ENCODE results near the gene TRMO. TPM values are rescaled to one million over a fixed set of nuclear protein-coding genes. Genes with fewer than 3 reads are reported as not detected.

The TRMO gene
- total and polyA plus RNA-seq, 9 of the 15 experiments (the other 6 are each of a cell fraction or from before 2014, with no cell fraction given): 5.6 to 22.4 (median 16.2) TPM

GRCh38 chr9:97959585-97959984, 37.3 kb upstream of the TRMO start (continued):
- no peak for TF ChIP-seq ATF2 (CRISPR knock-in tag; IDR thresholded peaks at IDR 0.05)
- no peak for TF ChIP-seq CBX5 (IDR thresholded peaks at IDR 0.05; ENCODE audit: borderline replicate concordance, low read depth)
- no peak for TF ChIP-seq EZH2 (IDR thresholded peaks at IDR 0.05; ENCODE audit: borderline replicate concordance, low read depth, low read length)
- TF ChIP-seq KLF6 (CRISPR knock-in tag; IDR thresholded peaks at IDR 0.05; ENCODE audit: borderline replicate concordance): 0 out of 2 replicates have a peak, but pooled peaks have one; percentile 47
- TF ChIP-seq TRIM24 (IDR thresholded peaks at IDR 0.05): no peak
- TF ChIP-seq ARID4B (CRISPR knock-in tag; IDR thresholded peaks at IDR 0.05): no peak
- TF ChIP-seq ATF4 (CRISPR knock-in tag; IDR thresholded peaks at IDR 0.05): no peak
- peak; percentile 72 for TF ChIP-seq PTTG1 (tag; IDR thresholded peaks at IDR 0.05; ENCODE audit: low read depth)
- no peak for TF ChIP-seq TAF15 (IDR thresholded peaks at IDR 0.05; ENCODE audit: low read depth, low read length)
- TF ChIP-seq SP2 (IDR thresholded peaks at IDR 0.05; ENCODE audit: extremely low read depth, low read depth, low read length, poor library complexity, severe bottlenecking): no peak
- no peak for TF ChIP-seq HMGN3 (IDR thresholded peaks at IDR 0.05; ENCODE audit: borderline replicate concordance, extremely low read depth, insufficient read length, low read depth, low read length)
- no peak for TF ChIP-seq THRA (IDR thresholded peaks at IDR 0.05)
- no peak for TF ChIP-seq ZNF444 (CRISPR knock-in tag; IDR thresholded peaks at IDR 0.05)
- no peak for TF ChIP-seq ZNF124 (CRISPR knock-in tag; IDR thresholded peaks at IDR 0.05)
- TF ChIP-seq SMAD2 (IDR thresholded peaks at IDR 0.05; ENCODE audit: low read depth, low read length): no peak
- TF ChIP-seq SUPT5H (IDR thresholded peaks at IDR 0.05): no peak
- TF ChIP-seq DMBX1 (CRISPR knock-in tag; IDR thresholded peaks at IDR 0.05; ENCODE audit: borderline replicate concordance): peak; percentile 95
- no peak for TF ChIP-seq FOXJ3 (CRISPR knock-in tag; IDR thresholded peaks at IDR 0.05)
- no peak for TF ChIP-seq GATAD2A (IDR thresholded peaks at IDR 0.05)
- no peak for TF ChIP-seq MAZ (CRISPR knock-in tag; conservative IDR thresholded peaks at IDR 0.05 in 1 of 2, IDR thresholded peaks at IDR 0.05 in 1 of 2)
- TF ChIP-seq SMAD4 (CRISPR knock-in tag; conservative IDR thresholded peaks at IDR 0.05): peak; percentile 49; the same call in 1 of the 2 replicates
